ENCODE data around the gene PMPCA. TPM values are rescaled to one million over a fixed set of nuclear protein-coding genes. Genes with fewer than 3 reads are reported as not detected.
"Not testable (repeated sequence)": the region's sequence is repeated elsewhere in the genome, so short reads cannot be mapped to it uniquely, and the experiment has no call there.

Gene PMPCA
- total RNA-seq, 4 donors from 2014 or later = 35.9 to 63.1 (median 42.7) TPM

GRCh38 chr9:136421791-136422190 is 11.3 kb downstream of the PMPCA start:
- Histone ChIP-seq H3K36me3 (peaks cover 0 to 86% of the 10 kb centered on the region in 2 donors), H3K4me1 (no peaks in the 10 kb centered on the region), H3K4me3 (no peak overlapping the region), H3K9me3 (no peaks in the 10 kb centered on the region), H3K27me3 (no peaks in the 10 kb centered on the region), H3K27ac (no peak overlapping the region)
- TF ChIP-seq CTCF (IDR thresholded peaks at IDR 0.05 in 4 of 5, conservative IDR thresholded peaks at IDR 0.05 in 1 of 5) (no peak), POLR2A (IDR thresholded peaks at IDR 0.05) (no peak)
- in situ Hi-C loops (cut with MboI; ENCODE audit: low sequenced_read_pairs in 4 of 4) (no loop called here), intact Hi-C loops (cut with DNase I; ENCODE audit: low total_unique reads) (no loop called here)
- no peak for ATAC-seq
- no peak for DNase-seq

DNA sequence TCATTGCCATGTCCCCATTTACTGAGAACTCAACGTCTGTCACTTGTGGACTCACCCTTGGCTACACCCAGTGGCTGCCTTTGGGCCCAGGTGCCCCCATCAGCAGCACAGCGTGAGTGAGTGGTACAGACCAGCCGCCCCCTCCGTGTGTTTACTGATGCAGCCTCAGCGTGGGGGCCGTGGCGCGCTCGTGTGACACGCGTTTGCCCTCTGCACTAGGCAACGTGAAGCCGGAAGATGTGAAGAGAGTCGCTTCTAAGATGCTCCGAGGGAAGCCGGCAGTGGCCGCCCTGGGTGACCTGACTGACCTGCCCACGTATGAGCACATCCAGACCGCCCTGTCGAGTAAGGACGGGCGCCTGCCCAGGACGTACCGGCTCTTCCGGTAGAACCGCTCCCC is 12.4 kb downstream of the PMPCA start:
- in situ Hi-C loops (cut with MboI; ENCODE audit: low sequenced_read_pairs in 4 of 4) (no loop called here), intact Hi-C loops (cut with DNase I; ENCODE audit: low total_unique reads) (no loop called here)
- no peak for TF ChIP-seq POLR2A (IDR thresholded peaks at IDR 0.05)
- Histone ChIP-seq H3K27ac (no peak overlapping the region), H3K27me3 (no peaks in the 10 kb centered on the region), H3K4me3 (no peak overlapping the region), H3K4me1 (no peaks in the 10 kb centered on the region), H3K36me3 (peaks cover 0 to 77% of the 10 kb centered on the region in 2 donors), H3K9me3 (no peaks in the 10 kb centered on the region)
- DNase-seq (no peak), ATAC-seq (no peak)

DNA sequence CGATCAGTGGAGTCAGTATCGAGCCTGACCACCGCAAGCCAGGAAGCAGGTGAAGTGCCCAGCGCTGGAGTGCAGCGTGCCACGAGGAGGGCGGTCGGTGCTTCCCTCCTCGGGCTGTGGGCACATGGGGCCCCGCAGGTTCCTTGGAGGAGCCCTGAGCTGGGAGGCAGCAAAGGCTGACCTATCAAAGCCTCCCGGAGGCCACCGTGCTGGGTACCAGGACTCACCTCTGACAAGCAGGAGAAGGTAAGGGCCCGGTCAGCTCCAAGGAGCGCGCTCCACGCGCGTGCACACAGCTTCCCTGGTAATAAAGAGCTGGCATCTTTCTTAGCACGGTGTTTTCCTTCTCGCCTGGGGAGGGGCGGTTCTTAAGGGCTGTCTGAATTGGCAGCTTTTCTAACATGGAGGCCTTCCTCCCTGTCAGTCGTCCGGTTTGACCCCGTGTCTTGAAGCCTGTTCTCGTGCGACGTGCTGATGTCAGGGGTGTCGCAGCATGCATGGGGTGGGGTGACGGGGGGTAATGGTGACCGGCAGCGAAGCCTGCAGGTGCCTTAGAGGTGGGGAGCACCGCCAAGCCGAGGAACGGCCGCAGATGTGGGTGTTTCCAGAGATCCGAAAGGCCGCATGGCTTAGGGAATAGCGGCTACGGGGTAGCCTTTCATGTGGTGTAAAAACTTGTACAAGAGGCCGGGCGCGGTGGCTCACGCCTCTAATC is 13.1 kb downstream of the PMPCA start:
- TF ChIP-seq CTCF (IDR thresholded peaks at IDR 0.05 in 4 of 5, conservative IDR thresholded peaks at IDR 0.05 in 1 of 5) = no peak
- no peak for TF ChIP-seq POLR2A (IDR thresholded peaks at IDR 0.05)
- in situ Hi-C loops (cut with MboI; ENCODE audit: low sequenced_read_pairs in 4 of 4) (no loop called here), intact Hi-C loops (cut with DNase I; ENCODE audit: low total_unique reads) (no loop called here)
- Histone ChIP-seq H3K4me1 (no peaks in the 10 kb centered on the region), H3K36me3 (peaks cover 0 to 77% of the 10 kb centered on the region in 2 donors), H3K4me3 (no peak overlapping the region), H3K27ac (no peak overlapping the region), H3K27me3 (no peaks in the 10 kb centered on the region), H3K9me3 (no peaks in the 10 kb centered on the region)
- DNase-seq (no peak), ATAC-seq (no peak)

GRCh38 chr9:136424750-136425362 is 14.4 kb downstream of the PMPCA start:
- TF ChIP-seq CTCF (IDR thresholded peaks at IDR 0.05 in 4 of 5, conservative IDR thresholded peaks at IDR 0.05 in 1 of 5) = no peak
- TF ChIP-seq POLR2A (IDR thresholded peaks at IDR 0.05) = no peak
- Histone ChIP-seq H3K4me3 (no peak overlapping the region), H3K27ac (no peak overlapping the region), H3K4me1 (no peaks in the 10 kb centered on the region), H3K27me3 (no peaks in the 10 kb centered on the region), H3K9me3 (no peaks in the 10 kb centered on the region), H3K36me3 (peaks cover 0 to 77% of the 10 kb centered on the region in 2 donors)
- ATAC-seq = no peak
- intact Hi-C loops (cut with DNase I; ENCODE audit: low total_unique reads) = no loop called here
- in situ Hi-C loops (cut with MboI; ENCODE audit: low sequenced_read_pairs in 4 of 4) = no loop called here
- DNase-seq = no peak

- intact Hi-C loops (cut with DNase I; ENCODE audit: low total_unique reads); DNase-seq; in situ Hi-C loops (cut with MboI; ENCODE audit: low sequenced_read_pairs in 4 of 4): not testable (repeated sequence)
These were observed 14.9 kb downstream of the PMPCA start for GRCh38 chr9:136425367-136425766.

More at GRCh38 chr9:136425367-136425766, 14.9 kb downstream of the PMPCA start:
- not testable (repeated sequence) for H3K27ac ChIP-seq, ATAC-seq, H3K4me3 ChIP-seq, H3K4me1 ChIP-seq, H3K9me3 ChIP-seq, H3K27me3 ChIP-seq
- peaks cover 0 to 77% of the 10 kb centered on the region in 2 donors for H3K36me3 ChIP-seq

Measured in gastrocnemius medialis (tissue), 4 donors.